HL-60 (cell line): Measurements from ENCODE around the gene PLCH2.

Experiments used
- POLR2AphosphoS5 ChIP-seq: IDR thresholded peaks from 2 replicates; pipeline ENCODE4 v1.6.1; 2012; ENCODE audit warnings: low read depth
- TF ChIP-seq, protein P1 (sequence below): IDR thresholded peaks from one replicate; pipeline ENCODE4 v1.5.1; 2011; ENCODE audit warnings: low read length, control low read depth, inconsistent platforms; ENCODE audit not compliant: insufficient read depth

DNA sequence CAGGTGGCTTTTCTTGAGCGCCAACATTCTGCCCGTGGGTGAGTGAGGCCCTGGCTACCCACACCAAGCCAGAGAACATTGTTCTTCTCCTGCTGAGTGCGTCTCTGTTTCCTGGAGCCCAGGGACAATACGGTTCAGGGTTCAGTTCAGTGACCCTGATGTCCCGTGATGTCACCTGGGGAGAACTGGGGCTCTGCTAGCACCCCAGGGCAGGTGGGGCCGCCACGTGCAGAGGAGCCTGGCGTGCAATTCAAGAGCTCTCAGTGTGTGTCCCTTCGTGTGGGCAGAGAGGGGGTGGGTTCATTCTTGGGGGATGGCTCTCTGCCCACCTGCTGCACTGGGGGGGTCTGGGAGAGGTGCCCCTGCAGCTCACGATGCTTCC is 45.5 kb upstream of the PLCH2 start:
- TF ChIP-seq, protein P1, sequence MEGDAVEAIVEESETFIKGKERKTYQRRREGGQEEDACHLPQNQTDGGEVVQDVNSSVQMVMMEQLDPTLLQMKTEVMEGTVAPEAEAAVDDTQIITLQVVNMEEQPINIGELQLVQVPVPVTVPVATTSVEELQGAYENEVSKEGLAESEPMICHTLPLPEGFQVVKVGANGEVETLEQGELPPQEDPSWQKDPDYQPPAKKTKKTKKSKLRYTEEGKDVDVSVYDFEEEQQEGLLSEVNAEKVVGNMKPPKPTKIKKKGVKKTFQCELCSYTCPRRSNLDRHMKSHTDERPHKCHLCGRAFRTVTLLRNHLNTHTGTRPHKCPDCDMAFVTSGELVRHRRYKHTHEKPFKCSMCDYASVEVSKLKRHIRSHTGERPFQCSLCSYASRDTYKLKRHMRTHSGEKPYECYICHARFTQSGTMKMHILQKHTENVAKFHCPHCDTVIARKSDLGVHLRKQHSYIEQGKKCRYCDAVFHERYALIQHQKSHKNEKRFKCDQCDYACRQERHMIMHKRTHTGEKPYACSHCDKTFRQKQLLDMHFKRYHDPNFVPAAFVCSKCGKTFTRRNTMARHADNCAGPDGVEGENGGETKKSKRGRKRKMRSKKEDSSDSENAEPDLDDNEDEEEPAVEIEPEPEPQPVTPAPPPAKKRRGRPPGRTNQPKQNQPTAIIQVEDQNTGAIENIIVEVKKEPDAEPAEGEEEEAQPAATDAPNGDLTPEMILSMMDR = no peak
- no peak for TF ChIP-seq POLR2AphosphoS5
